SK-N-SH (cell line): ENCODE data around the gene NFX1.

Experiments used
- CHD2 ChIP-seq: fragments of 150-350 bp; IDR thresholded peaks from 2 replicates; pipeline ENCODE4 v1.6.1; 2018; ENCODE audit warnings: low read length; ENCODE audit not compliant: partially characterized antibody
- EP300 ChIP-seq, 2 experiments: IDR thresholded peaks; 2 replicates each; pipeline versions ENCODE4 v1.4.0 to v1.6.1; 2012; ENCODE audit warnings: borderline replicate concordance in 1 of 2, low read depth in 1 of 2, low read length in 1 of 2
- EZH2phosphoT487 ChIP-seq: fragments of 200-600 bp; sonication (generic); IDR thresholded peaks from 2 replicates; pipeline ENCODE4 v1.6.1; 2017; ENCODE audit warnings: low read depth, mixed run types, mild to moderate bottlenecking, antibody characterized with exemption, moderate library complexity, borderline replicate concordance
- FOXM1 ChIP-seq: IDR thresholded peaks from 2 replicates; pipeline ENCODE4 v1.4.0; 2012; ENCODE audit warnings: low read depth, mild to moderate bottlenecking
- GABPA ChIP-seq: IDR thresholded peaks from 2 replicates; pipeline ENCODE4 v1.4.0; 2012; ENCODE audit warnings: low read depth, mild to moderate bottlenecking
- NFIC ChIP-seq: IDR thresholded peaks from 2 replicates; pipeline ENCODE4 v1.4.0; 2012; ENCODE audit warnings: borderline replicate concordance
- POLR2AphosphoS5 ChIP-seq: IDR thresholded peaks from 2 replicates; pipeline ENCODE4 v1.6.1; 2012; ENCODE audit warnings: low read depth, low read length
- RAD21 ChIP-seq: IDR thresholded peaks from 2 replicates; pipeline ENCODE4 v1.6.1; 2012; ENCODE audit warnings: mild to moderate bottlenecking, low read length
- RFX5 ChIP-seq: IDR thresholded peaks from 2 replicates; pipeline ENCODE4 v1.6.1; 2012; ENCODE audit warnings: mild to moderate bottlenecking, improper control_type of control experiment, low read length
- YY1 ChIP-seq: IDR thresholded peaks from 2 replicates; pipeline ENCODE4 v1.4.0; 2012; ENCODE audit warnings: low read depth, mild to moderate bottlenecking
- ZBTB33 ChIP-seq: IDR thresholded peaks from 2 replicates; pipeline ENCODE4 v1.4.0; 2012; ENCODE audit warnings: low read depth, borderline replicate concordance
- TF ChIP-seq, protein P1 (sequence below): fragments of 200-600 bp; sonication (generic); IDR thresholded peaks from 2 replicates; pipeline ENCODE4 v1.6.1; 2017; ENCODE audit warnings: antibody characterized with exemption, mild to moderate bottlenecking, moderate library complexity

- TF ChIP-seq, protein P1, sequence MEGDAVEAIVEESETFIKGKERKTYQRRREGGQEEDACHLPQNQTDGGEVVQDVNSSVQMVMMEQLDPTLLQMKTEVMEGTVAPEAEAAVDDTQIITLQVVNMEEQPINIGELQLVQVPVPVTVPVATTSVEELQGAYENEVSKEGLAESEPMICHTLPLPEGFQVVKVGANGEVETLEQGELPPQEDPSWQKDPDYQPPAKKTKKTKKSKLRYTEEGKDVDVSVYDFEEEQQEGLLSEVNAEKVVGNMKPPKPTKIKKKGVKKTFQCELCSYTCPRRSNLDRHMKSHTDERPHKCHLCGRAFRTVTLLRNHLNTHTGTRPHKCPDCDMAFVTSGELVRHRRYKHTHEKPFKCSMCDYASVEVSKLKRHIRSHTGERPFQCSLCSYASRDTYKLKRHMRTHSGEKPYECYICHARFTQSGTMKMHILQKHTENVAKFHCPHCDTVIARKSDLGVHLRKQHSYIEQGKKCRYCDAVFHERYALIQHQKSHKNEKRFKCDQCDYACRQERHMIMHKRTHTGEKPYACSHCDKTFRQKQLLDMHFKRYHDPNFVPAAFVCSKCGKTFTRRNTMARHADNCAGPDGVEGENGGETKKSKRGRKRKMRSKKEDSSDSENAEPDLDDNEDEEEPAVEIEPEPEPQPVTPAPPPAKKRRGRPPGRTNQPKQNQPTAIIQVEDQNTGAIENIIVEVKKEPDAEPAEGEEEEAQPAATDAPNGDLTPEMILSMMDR = no peak
- no peak for TF ChIP-seq POLR2AphosphoS5
- TF ChIP-seq EP300 (IDR thresholded peaks at IDR 0.05; ENCODE audit: borderline replicate concordance in 1 of 2, low read depth in 1 of 2, low read length in 1 of 2) = no peak
- no peak for TF ChIP-seq GABPA
- TF ChIP-seq CHD2 = no peak
- no peak for TF ChIP-seq RFX5
- no peak for TF ChIP-seq YY1
- no peak for TF ChIP-seq EZH2phosphoT487
- no peak for TF ChIP-seq ZBTB33
- no peak for TF ChIP-seq RAD21
- no peak for TF ChIP-seq FOXM1
- no peak for TF ChIP-seq NFIC
Observed at GRCh38 chr9:33246269-33246860, 44.0 kb upstream of the NFX1 start.
